GM18517 (cell line): ENCODE measurements around the gene HSDL2.
"Not testable (repeated sequence)": the region's sequence is repeated elsewhere in the genome, so short reads cannot be mapped to it uniquely, and the experiment has no call there.

Experiments used
- ATAC-seq: cut with Tn5 transposase; IDR thresholded peaks from one replicate; pipeline ENCODE4 v1.9.1; 2021; ENCODE audit warnings: mild to moderate bottlenecking, moderate library complexity; ENCODE audit not compliant: unreplicated experiment

The HSDL2 gene

GRCh38 chr9:112494153-112494552 lies 114.2 kb downstream of the HSDL2 start:
- ATAC-seq, result no peak

- ATAC-seq, result no peak
Measured at GRCh38 chr9:112495614-112496013, 115.7 kb downstream of the HSDL2 start.

- ATAC-seq, result no peak
Measured at GRCh38 chr9:112496074-112496722, 116.3 kb downstream of the HSDL2 start.

- no peak for ATAC-seq
Measured at GRCh38 chr9:112500842-112501241, 120.9 kb downstream of the HSDL2 start.

GRCh38 chr9:112501287-112501686 lies 121.4 kb downstream of the HSDL2 start:
- ATAC-seq, result no peak

- ATAC-seq, result no peak
Measured at GRCh38 chr9:112502175-112502946, 122.5 kb downstream of the HSDL2 start.

- no peak for ATAC-seq
Measured at GRCh38 chr9:112503170-112503569, 123.3 kb downstream of the HSDL2 start.

GRCh38 chr9:112505086-112505485 lies 125.2 kb downstream of the HSDL2 start:
- ATAC-seq, result no peak

- ATAC-seq, result no peak
Measured at GRCh38 chr9:112505607-112506006, 125.7 kb downstream of the HSDL2 start.

- no peak for ATAC-seq
Measured at GRCh38 chr9:112506571-112506970, 126.7 kb downstream of the HSDL2 start.

GRCh38 chr9:112507001-112507680 lies 127.2 kb downstream of the HSDL2 start:
- no peak for ATAC-seq

- ATAC-seq, result no peak
Measured at GRCh38 chr9:112508377-112508776, 128.5 kb downstream of the HSDL2 start.

GRCh38 chr9:112512377-112512776 lies 132.5 kb downstream of the HSDL2 start:
- ATAC-seq, result not testable (repeated sequence)

- ATAC-seq, result no peak
Measured at GRCh38 chr9:112516769-112517168, 136.9 kb downstream of the HSDL2 start.

- no peak for ATAC-seq
Measured at GRCh38 chr9:112520069-112520468, 140.2 kb downstream of the HSDL2 start.

GRCh38 chr9:112520656-112521055 lies 140.7 kb downstream of the HSDL2 start:
- ATAC-seq, result no peak
